ENCODE data around the gene SIAE.

The SIAE gene

GRCh38 chr11:124627546-124627945 is 46.0 kb downstream of the SIAE start:
- no CpG with 5 or more reads among the region's 5 CpGs for WGBS (ENCODE audit: insufficient coverage, insufficient read length)
- Histone ChIP-seq H3K4me1 (ENCODE audit: control insufficient read depth, insufficient read depth, low read length) (no peaks in the 10 kb centered on the region), H3K27me3 (ENCODE audit: control insufficient read depth, insufficient read depth, low read length) (no peaks in the 10 kb centered on the region), H3K4me3 (ENCODE audit: low read length) (no peak overlapping the region), H3K9me3 (ENCODE audit: control insufficient read depth, insufficient read depth, low read length) (no peaks in the 10 kb centered on the region), H3K27ac (ENCODE audit: low read length) (no peak overlapping the region), H3K36me3 (ENCODE audit: control insufficient read depth, insufficient read depth, low read length) (peaks cover 31% of the 10 kb centered on the region)
- DNase-seq (ENCODE audit: low read depth, low spot score), result no peak

DNA sequence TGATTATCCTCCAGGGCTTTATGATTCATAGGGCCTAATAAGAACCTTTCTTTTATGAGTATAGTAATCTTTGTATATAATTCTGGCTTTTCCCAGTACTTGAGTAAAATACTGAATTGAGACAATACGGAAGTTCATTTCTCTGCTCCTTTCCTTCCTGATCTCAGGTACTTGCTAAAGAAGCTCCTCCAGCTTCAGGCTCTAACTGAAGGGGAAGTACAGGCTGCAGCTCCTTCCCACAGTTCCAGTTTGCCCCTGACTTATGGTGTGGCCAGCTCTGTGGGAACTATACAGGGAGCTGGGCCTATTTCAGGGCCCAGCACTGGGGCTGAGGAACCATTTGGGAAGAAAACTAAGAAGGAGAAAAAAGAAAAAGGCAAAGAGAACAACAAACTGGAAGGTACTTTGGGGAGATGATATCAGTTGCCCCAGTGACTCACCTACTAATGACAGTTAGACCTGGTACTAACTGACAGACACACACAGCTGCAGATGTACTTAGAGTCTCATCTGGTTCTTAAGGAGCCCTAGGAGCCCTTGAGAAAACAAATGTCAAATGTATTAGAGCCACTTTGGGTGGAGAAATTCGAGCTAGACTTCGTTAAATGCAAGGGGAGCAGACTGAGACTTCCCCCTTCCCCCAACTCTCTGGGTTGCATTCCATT is 47.9 kb downstream of the SIAE start:
- H3K27me3 ChIP-seq (ENCODE audit: control insufficient read depth, insufficient read depth, low read length), result no peaks in the 10 kb centered on the region
- no peak overlapping the region for H3K4me3 ChIP-seq (ENCODE audit: low read length)
- no peak for DNase-seq (ENCODE audit: low read depth, low spot score)
- no peak overlapping the region for H3K27ac ChIP-seq (ENCODE audit: low read length)
- no peaks in the 10 kb centered on the region for H3K4me1 ChIP-seq (ENCODE audit: control insufficient read depth, insufficient read depth, low read length)
- no CpG with 5 or more reads among the region's 3 CpGs for WGBS (ENCODE audit: insufficient coverage, insufficient read length)
- H3K9me3 ChIP-seq (ENCODE audit: control insufficient read depth, insufficient read depth, low read length), result no peaks in the 10 kb centered on the region
- H3K36me3 ChIP-seq (ENCODE audit: control insufficient read depth, insufficient read depth, low read length), result peaks cover 20% of the 10 kb centered on the region

- no peaks in the 10 kb centered on the region for H3K4me1 ChIP-seq (ENCODE audit: control insufficient read depth, insufficient read depth, low read length)
- no CpG with 5 or more reads among the region's 4 CpGs for WGBS (ENCODE audit: insufficient coverage, insufficient read length)
- no peaks in the 10 kb centered on the region for H3K27me3 ChIP-seq (ENCODE audit: control insufficient read depth, insufficient read depth, low read length)
- H3K36me3 ChIP-seq (ENCODE audit: control insufficient read depth, insufficient read depth, low read length), result peaks cover 17% of the 10 kb centered on the region
- no peak for DNase-seq (ENCODE audit: low read depth, low spot score)
- no peaks in the 10 kb centered on the region for H3K9me3 ChIP-seq (ENCODE audit: control insufficient read depth, insufficient read depth, low read length)
- no peak overlapping the region for H3K4me3 ChIP-seq (ENCODE audit: low read length)
- H3K27ac ChIP-seq (ENCODE audit: low read length), result no peak overlapping the region
Observed at GRCh38 chr11:124623861-124624525, 49.5 kb downstream of the SIAE start.

- H3K9me3 ChIP-seq (ENCODE audit: control insufficient read depth, insufficient read depth, low read length), result no peaks in the 10 kb centered on the region
- no peaks in the 10 kb centered on the region for H3K27me3 ChIP-seq (ENCODE audit: control insufficient read depth, insufficient read depth, low read length)
- H3K27ac ChIP-seq (ENCODE audit: low read length), result no peak within 1 kb of the TSS
- peak within 1 kb of the TSS; percentile 86 for H3K4me3 ChIP-seq (ENCODE audit: low read length)
- H3K4me1 ChIP-seq (ENCODE audit: control insufficient read depth, insufficient read depth, low read length), result no peaks in the 10 kb centered on the region
- DNase-seq (ENCODE audit: low read depth, low spot score), result peak; percentile 45
- H3K36me3 ChIP-seq (ENCODE audit: control insufficient read depth, insufficient read depth, low read length), result peaks cover 17% of the 10 kb centered on the region
- no CpG with 5 or more reads among the region's 57 CpGs for WGBS (ENCODE audit: insufficient coverage, insufficient read length)
Observed at GRCh38 chr11:124622531-124623451, 50.7 kb downstream of the SIAE start, which contains the start of gene TBRG1. TBRG1 (plus strand) TSS chr11:124622864; CDS start chr11:124623084, 220 bp downstream.

DNA sequence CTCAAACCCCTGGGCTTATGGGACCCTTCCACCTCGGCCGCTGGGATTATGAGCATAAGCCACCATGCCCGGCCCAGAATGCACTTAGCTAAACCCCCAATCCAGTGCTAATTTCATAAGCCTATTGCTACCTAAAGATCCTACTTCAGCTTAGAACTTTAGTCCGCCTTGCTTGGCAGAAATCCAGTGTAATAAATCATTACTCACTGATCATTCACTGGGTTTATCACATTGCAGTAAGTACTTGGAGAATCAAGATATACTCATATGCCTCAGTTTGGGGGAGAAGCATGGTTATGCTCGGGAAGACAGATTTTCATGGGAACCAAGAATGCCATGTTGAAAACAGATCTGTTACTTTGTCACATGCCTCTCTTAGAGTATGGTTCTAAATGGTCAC is 54.7 kb downstream of the SIAE start:
- Histone ChIP-seq H3K9me3 (ENCODE audit: control insufficient read depth, insufficient read depth, low read length) (no peaks in the 10 kb centered on the region), H3K4me1 (ENCODE audit: control insufficient read depth, insufficient read depth, low read length) (no peaks in the 10 kb centered on the region), H3K36me3 (ENCODE audit: control insufficient read depth, insufficient read depth, low read length) (no peaks in the 10 kb centered on the region), H3K27ac (ENCODE audit: low read length) (no peak overlapping the region), H3K27me3 (ENCODE audit: control insufficient read depth, insufficient read depth, low read length) (no peaks in the 10 kb centered on the region), H3K4me3 (ENCODE audit: low read length) (no peak overlapping the region)
- DNase-seq (ENCODE audit: low read depth, low spot score), result no peak
- no CpG with 5 or more reads among the region's 5 CpGs for WGBS (ENCODE audit: insufficient coverage, insufficient read length)

GRCh38 chr11:124612567-124613246 is 60.8 kb downstream of the SIAE start:
- DNase-seq (ENCODE audit: low read depth, low spot score), result no peak
- WGBS (ENCODE audit: insufficient coverage, insufficient read length), result no CpG with 5 or more reads among the region's 10 CpGs

DNA sequence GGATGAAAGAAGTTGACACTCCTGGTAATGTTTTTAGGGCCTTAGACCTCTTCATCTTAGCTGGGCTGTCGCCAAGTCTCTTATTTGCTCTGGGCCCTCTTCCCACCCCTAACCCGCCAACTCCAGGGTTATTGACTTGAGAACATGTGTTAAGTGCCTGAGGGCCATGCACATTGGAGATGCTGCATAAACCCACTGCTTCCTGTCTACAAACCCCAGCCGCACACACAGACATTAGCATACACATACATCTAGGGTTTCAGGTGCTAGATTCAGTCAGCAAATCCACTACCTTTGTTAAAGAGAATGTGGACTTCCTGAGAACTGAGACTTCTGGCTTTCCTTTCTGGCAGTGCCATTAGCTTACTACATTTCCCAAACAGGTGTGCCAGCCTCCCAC is 61.5 kb downstream of the SIAE start:
- Histone ChIP-seq H3K27ac (ENCODE audit: low read length) (no peak overlapping the region), H3K4me3 (ENCODE audit: low read length) (no peak overlapping the region), H3K9me3 (ENCODE audit: control insufficient read depth, insufficient read depth, low read length) (no peaks in the 10 kb centered on the region), H3K27me3 (ENCODE audit: control insufficient read depth, insufficient read depth, low read length) (no peaks in the 10 kb centered on the region), H3K4me1 (ENCODE audit: control insufficient read depth, insufficient read depth, low read length) (no peaks in the 10 kb centered on the region), H3K36me3 (ENCODE audit: control insufficient read depth, insufficient read depth, low read length) (no peaks in the 10 kb centered on the region)
- no CpG with 5 or more reads among the region's 3 CpGs for WGBS (ENCODE audit: insufficient coverage, insufficient read length)
- no peak for DNase-seq (ENCODE audit: low read depth, low spot score)

More at GRCh38 chr11:124612567-124613246, 60.8 kb downstream of the SIAE start:
- H3K27ac ChIP-seq (ENCODE audit: low read length), result no peak overlapping the region
- no peaks in the 10 kb centered on the region for H3K9me3 ChIP-seq (ENCODE audit: control insufficient read depth, insufficient read depth, low read length)
- no peaks in the 10 kb centered on the region for H3K27me3 ChIP-seq (ENCODE audit: control insufficient read depth, insufficient read depth, low read length)
- no peaks in the 10 kb centered on the region for H3K36me3 ChIP-seq (ENCODE audit: control insufficient read depth, insufficient read depth, low read length)
- no peaks in the 10 kb centered on the region for H3K4me1 ChIP-seq (ENCODE audit: control insufficient read depth, insufficient read depth, low read length)
- H3K4me3 ChIP-seq (ENCODE audit: low read length), result no peak overlapping the region

DNA sequence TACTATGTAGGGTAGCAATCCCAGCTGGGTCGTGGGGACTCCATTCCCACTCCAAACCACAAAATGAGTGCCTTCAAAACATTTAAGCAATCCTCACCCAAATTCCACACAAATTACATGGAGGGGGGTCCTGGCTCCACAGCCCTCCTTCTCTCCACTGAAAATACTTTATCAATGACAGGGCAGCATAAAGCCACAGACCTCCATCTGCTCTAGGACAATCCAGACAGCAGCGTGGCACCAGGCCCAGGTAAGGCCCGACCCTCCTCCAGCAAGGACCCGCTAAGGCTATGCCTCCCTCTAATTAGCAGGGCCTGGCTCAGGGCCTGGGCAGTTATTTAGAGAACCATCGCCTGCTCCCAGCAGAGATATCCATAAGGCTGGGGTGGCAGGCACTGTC is 62.5 kb downstream of the SIAE start, which contains the start of gene PANX3:
Gene PANX3 (plus strand): TSS at position 365 of the 400 bp plus-strand sequence. CDS start 129 bp downstream, outside the sequence.
- no peaks in the 10 kb centered on the region for H3K27me3 ChIP-seq (ENCODE audit: control insufficient read depth, insufficient read depth, low read length)
- H3K36me3 ChIP-seq (ENCODE audit: control insufficient read depth, insufficient read depth, low read length), result no peaks in the 10 kb centered on the region
- H3K9me3 ChIP-seq (ENCODE audit: control insufficient read depth, insufficient read depth, low read length), result no peaks in the 10 kb centered on the region
- DNase-seq (ENCODE audit: low read depth, low spot score), result no peak
- no peak within 1 kb of the TSS for H3K27ac ChIP-seq (ENCODE audit: low read length)
- no CpG with 5 or more reads among the region's 5 CpGs for WGBS (ENCODE audit: insufficient coverage, insufficient read length)
- H3K4me3 ChIP-seq (ENCODE audit: low read length), result no peak within 1 kb of the TSS
- H3K4me1 ChIP-seq (ENCODE audit: control insufficient read depth, insufficient read depth, low read length), result no peaks in the 10 kb centered on the region

DNA sequence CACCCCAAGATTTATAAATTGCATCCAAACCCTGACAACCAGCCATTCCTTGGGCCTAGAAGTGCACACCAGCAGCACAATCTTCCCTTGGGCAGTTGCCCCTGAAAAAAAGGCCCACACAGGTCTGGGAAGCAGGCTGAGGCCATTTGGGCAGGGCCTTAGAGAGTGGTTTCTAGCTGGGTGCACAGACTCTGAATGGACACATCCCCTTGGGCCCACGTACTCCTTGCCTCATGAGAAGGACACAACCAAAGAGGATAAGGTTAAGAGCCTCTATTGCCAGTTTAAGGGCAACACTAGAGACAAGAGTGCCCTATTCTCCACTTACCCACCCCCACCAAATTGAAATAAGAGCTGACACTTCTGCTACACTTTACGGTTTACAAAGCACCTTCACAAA is 63.2 kb downstream of the SIAE start:
- no peak overlapping the region for H3K4me3 ChIP-seq (ENCODE audit: low read length)
- DNase-seq (ENCODE audit: low read depth, low spot score), result no peak
- 100% methylated on average over 1 of the region's 2 CpGs for WGBS (ENCODE audit: insufficient coverage, insufficient read length)

DNA sequence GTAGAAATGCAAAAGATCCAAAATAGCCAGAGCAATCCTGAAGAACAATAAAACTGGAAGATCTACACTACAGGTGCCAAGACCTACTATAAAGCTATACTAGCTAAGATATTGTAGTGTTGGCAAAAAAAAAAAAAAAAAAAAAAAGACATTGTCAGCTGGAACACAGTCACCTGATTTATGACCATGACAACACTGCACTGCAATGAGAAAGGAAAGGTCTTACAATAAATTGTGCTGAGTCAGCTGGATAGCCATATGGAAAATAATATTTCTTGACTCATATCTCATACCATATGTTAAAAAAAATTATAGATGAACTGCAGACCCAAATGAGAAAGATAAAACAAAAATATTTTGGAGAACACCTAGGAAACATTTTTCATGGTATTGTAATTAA is 65.4 kb downstream of the SIAE start:
- Histone ChIP-seq H3K9me3 (ENCODE audit: control insufficient read depth, insufficient read depth, low read length) (no peaks in the 10 kb centered on the region), H3K27me3 (ENCODE audit: control insufficient read depth, insufficient read depth, low read length) (no peaks in the 10 kb centered on the region), H3K4me1 (ENCODE audit: control insufficient read depth, insufficient read depth, low read length) (no peaks in the 10 kb centered on the region), H3K27ac (ENCODE audit: low read length) (no peak overlapping the region), H3K4me3 (ENCODE audit: low read length) (no peak overlapping the region), H3K36me3 (ENCODE audit: control insufficient read depth, insufficient read depth, low read length) (no peaks in the 10 kb centered on the region)
- DNase-seq (ENCODE audit: low read depth, low spot score), result no peak

More for the DNA sequence above, 63.2 kb downstream of the SIAE start:
- H3K9me3 ChIP-seq (ENCODE audit: control insufficient read depth, insufficient read depth, low read length), result no peaks in the 10 kb centered on the region
- H3K4me1 ChIP-seq (ENCODE audit: control insufficient read depth, insufficient read depth, low read length), result no peaks in the 10 kb centered on the region
- H3K27me3 ChIP-seq (ENCODE audit: control insufficient read depth, insufficient read depth, low read length), result no peaks in the 10 kb centered on the region
- no peak overlapping the region for H3K27ac ChIP-seq (ENCODE audit: low read length)
- no peaks in the 10 kb centered on the region for H3K36me3 ChIP-seq (ENCODE audit: control insufficient read depth, insufficient read depth, low read length)
